ENCODE data around the gene ZDHHC3.

DNA sequence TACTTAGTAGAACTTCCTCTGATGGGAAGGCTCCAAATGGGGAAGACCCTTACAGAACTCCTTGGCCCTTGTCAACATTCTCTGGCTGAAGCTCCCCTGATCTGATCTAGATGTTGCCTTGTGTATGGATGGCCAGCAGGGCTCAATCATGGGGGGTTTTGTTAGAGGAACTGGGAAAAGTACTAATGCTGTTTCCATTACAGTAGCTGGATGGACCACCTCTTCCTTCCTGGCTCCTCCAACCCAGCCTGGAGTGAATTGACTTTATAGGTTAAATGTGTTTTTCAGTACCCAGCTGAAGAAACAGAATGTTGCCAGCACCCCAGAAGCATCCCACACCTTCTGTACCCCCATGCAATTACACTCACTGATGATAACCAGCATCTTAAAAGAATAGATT lies 27.4 kb upstream of the ZDHHC3 start:
- TF ChIP-seq, protein P1, sequence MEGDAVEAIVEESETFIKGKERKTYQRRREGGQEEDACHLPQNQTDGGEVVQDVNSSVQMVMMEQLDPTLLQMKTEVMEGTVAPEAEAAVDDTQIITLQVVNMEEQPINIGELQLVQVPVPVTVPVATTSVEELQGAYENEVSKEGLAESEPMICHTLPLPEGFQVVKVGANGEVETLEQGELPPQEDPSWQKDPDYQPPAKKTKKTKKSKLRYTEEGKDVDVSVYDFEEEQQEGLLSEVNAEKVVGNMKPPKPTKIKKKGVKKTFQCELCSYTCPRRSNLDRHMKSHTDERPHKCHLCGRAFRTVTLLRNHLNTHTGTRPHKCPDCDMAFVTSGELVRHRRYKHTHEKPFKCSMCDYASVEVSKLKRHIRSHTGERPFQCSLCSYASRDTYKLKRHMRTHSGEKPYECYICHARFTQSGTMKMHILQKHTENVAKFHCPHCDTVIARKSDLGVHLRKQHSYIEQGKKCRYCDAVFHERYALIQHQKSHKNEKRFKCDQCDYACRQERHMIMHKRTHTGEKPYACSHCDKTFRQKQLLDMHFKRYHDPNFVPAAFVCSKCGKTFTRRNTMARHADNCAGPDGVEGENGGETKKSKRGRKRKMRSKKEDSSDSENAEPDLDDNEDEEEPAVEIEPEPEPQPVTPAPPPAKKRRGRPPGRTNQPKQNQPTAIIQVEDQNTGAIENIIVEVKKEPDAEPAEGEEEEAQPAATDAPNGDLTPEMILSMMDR (IDR thresholded peaks at IDR 0.05; ENCODE audit: low read depth, low read length): no peak
- TF ChIP-seq EZH2phosphoT487 (IDR thresholded peaks at IDR 0.05; ENCODE audit: low read depth): no peak

Measured in OCI-LY3 (cell line).